DMS153 treated with DMSO at 0.1 percent for 48 hours (cell line): Measurements from ENCODE around the gene WHRN.

Experiments used
- DNase-seq: peaks from one replicate; lab custom pipeline; 2025; ENCODE audit not compliant: unreplicated experiment; lab: John Stamatoyannopoulos, UW

WHRN gene

DNA sequence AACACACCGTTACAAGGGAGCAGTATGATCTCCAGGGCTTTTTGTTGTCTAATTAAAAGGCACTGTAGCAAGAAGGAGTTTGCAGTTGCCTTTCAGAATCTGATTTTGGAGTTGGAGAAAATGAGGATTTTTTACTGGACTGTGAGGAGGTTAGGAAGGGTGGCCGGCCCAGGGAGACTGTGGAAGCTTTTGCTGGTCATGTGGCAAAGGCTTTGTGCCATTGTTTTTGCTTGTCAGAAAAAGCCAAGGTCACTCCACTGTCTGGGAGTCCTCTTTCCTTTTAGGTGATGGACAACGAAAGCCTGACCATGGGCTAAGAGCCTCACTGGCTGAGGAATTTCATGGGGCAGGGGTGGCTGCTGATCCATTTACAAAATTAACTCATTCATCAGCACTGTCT is 10.3 kb upstream of the WHRN start:
- no peak for DNase-seq

DNA sequence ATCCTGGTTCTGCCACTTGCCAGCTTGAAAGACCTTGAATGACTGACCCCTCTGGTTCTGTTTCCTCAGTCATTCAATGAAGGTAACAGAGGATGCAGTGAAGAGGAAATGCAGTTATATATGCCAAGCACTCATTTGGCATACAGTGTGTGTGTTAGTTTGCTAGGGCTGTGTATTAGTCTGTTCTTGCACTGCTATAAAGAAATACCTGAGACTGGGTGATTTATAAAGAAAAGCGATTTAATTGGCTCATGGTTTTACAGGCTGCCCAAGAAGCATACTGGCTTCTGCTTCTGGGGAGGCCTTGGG is 8.6 kb upstream of the WHRN start:
- DNase-seq = no peak

DNA sequence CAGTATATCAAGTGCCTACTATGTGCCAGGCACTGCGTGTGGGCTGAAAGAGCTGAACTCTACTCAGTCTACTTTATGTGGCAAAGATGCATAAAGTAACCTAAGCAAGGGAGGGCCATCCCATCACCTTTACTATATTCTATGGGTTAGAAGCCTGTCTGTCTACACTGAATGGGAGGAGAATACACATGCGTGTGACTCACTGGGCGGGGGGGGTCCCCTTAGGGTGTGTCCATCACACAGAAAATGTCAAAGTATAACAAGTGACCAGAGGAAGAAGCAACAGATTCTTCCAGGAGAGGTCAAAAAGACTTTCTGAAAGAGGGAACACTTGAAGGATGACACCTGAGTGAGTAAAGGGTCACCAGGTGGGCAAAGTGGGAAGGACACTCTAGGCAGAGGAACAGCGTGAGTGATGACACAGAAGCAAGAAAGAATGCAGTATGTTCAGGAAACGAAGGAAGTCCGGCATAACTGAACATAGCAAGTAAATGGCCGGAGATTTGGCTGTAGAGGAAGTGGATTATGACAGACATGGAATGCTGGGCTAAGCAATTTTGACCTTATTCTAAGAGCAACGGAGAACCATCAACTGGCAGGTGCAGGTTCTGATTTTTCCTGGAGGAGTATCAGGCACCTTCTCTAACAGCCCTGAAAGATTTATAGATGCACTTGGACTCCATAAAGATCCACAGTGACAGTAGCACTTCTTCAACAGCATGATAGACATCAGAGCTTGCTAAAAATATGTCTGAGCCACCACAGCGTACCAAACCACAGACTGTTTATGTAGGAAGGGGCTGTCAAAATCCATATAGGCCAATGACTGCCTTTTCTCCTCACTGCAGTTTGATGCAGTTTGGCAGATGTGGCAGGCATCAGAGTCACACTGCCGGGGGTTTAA is 8.0 kb upstream of the WHRN start:
- DNase-seq = no peak

DNA sequence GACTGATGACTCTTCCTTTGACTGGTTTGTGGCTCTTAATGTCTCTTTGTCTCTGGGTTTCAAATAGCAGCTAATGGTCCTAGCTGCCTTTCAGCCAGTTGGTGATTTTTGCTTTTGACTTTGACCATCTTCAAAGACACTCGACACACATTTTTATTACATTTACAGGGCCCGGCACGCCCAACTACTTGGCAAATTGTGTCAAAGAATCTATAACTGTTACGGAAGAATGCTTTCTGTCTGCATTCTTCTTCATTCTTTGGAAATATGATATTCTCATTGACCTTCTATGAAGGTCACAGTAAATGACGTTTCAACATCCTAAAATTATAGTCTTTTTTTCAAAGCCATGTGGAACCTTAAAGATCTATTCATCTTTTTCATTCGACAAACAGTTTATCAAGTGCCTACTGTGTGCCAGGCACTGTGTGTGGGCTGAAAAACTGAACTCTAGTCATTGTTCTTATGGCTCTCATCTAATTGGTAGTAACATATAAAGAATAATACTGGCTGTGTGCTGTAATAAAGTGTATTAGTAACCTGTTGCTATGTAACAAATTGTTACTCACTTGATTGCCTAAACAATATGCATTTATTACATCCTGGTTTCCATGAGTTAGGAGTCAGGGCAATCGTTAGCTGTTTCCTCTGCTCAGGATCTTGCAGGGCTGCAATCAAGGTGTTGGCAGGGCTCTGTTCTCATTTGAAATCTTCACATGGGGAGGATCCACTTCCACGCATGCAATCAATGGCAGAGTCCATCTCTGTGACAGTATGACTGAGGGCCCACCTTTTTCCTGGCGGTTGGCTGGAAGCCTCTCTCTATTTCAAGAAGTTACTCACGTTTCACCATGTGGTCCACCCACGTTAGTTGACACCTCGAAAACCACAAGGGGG is 7.0 kb upstream of the WHRN start:
- DNase-seq = no peak

DNA sequence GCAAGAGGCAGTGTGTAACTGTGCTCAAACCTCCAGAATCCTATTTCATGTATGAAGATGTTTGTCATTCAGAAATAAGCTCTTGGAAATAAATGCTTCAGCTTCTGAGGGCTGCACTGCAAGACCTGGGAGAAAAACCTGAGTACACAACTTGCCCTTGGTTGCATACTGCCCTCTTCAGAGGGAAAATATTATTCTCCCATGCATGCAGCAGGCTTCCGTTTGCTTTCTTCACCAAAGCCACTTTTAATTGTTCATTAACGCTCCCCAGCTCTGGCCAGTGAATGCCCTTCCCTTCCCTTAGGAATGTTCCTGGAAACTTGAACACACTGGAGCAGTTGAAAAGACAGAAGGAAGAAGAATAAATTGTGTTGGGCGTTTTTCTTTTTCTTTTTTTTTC is 2.5 kb upstream of the WHRN start:
- peak; percentile 38 for DNase-seq

DNA sequence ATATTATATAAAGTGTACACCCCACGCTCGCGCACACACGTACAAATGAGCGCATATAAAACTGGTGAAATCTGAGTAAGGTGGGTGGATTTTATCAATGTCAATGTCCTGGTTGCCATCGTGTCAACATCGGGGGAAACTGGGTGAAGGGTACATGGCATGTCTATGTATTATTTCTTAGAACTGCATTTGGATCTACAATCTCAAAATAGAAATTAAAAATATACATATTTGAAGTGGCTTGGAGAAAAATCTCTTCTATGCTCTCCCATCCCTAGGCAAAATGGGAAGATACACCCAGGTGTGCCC is 763 bp upstream of the WHRN start:
- no peak for DNase-seq

DNA sequence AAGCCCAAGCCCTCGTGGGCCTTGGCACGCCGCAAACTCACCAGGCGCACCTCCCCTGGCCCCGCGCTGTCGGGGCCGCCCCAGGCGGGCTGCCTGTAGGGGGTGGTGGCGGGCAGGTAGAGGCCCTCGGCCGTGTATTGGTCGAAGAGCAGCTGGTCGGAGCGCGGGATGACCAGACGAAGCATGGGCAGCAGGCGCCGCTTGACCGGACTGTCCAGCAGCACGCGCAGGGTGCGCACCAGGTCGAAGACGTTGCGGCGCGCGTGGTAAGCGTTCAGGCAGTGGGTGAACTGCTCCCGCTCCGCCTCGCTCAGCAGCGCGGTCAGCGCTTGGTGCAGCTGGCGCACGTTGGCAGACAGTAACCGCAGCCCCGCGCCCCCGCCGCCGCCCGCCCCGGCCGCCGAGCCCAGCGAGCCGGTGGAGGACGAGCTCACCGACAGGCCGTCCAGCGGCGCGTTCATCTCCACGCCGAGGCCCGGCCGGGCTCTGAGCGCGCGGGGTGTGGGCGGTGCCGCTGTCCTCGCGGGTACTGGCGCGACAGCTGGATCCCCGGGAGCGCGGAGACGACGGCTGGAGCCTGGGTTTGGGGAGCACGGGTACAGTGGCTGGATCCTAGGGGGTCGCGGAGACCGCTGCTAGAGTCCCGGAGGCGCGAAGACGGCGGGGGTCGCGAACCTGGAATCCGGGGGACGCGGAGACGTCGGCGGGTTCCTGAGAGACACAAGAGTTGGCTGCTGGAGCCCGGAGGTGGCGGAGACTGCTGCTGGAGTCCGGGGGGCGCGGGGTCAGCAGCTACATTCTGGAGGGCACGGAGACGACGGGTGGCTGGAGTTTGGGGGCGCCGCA is 709 bp downstream of the WHRN start:
- DNase-seq = no peak

DNA sequence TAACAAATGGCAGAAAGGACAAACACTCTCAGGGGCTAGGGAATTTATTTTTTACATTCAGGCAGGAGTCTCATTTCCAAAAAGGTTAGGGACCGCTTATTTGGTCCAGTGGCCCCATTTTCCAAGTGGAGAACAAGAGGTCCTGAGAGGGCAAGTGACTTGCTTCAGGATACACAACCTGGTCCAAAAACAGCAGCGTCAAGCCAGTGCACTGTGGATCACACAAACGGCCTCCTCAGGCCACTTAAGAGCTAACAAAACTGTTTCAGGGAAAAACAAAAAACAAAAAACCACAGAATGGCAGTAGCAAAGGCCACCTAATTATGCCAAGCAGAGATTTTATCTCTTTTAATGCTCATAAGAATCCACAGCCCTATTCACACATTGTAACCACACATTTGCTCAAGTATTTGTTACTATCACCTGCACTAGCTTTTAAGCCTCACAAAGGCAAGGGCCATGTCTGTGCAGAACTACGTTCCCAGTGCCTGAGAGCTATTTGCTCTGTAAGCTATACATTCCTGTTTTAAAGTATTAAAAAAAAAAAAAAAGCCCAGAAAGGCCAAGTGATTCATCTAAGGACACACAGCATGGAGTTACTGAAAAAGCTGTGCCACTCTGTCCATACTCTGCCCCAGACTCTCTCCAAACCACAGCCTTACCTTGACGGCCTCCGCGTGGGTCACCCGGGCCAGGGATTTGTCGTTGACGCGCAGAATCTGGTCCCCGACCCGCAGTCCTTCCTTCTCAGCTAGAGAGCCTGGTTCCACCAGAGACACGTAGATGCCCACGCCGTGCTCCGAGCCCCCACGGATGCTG is 1.5 kb downstream of the WHRN start:
- peak; percentile 12 for DNase-seq

DNA sequence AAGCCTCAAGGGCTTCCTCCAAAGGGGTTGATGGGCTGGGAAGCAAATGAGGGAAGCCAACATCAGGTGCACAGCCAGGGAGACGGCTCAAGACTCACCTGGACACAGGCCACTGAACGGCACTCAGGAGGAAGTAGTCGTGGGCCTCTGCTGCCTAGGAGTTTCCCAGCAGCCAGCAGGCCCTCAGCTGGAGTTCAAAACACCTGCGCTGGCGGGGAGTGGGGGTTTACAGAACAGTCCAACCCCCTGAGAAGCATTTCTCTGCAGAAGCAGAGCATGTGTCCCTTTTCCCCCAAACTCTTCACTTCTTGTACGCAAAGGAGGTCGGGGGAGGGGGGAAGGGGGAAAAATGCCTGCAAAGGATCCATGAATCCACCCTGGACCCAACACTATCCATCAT is 2.3 kb downstream of the WHRN start:
- DNase-seq = peak; percentile 37

DNA sequence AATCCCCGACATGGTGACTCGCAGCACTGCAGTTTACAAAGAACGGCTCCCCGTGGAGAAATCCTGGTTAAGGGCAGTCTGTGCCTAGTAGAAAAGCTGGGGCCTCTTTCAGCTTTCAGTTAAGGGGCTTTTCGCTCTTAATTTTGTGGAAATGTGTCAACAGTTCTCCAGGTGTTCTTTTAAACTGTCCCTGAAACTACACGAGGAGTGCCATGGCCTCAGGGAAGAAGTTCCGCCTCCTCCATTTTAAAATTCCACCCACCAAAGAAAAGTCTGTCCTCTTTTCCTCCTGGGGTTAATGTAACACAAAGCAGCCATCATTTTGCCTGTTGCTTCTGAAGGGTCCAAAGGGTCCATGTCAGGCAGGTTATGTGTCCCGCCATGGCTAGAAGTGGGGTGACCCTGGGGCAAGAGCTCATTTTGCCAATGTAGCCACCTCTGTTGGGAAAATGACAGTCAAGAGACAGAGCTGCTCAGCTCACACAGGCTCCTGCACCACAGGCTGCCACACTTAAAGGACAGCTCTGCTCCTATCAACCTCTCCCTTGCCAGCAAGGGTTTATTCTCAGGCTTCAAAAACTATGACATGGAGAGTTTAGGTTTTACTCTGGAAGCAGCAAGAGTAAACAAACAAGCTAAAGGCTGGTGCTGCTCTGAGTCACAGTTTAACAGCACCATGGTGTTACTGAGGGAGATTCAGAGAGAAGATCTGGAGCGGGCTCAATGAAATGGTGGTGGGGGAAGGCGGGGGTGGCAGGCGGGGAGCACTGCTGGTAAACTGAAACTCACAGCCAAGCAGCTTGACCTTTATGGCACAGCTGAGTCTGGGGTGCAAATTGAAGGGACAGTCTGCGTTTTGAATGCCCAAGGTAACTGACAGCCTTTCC is 3.2 kb downstream of the WHRN start:
- DNase-seq = peak; percentile 49

DNA sequence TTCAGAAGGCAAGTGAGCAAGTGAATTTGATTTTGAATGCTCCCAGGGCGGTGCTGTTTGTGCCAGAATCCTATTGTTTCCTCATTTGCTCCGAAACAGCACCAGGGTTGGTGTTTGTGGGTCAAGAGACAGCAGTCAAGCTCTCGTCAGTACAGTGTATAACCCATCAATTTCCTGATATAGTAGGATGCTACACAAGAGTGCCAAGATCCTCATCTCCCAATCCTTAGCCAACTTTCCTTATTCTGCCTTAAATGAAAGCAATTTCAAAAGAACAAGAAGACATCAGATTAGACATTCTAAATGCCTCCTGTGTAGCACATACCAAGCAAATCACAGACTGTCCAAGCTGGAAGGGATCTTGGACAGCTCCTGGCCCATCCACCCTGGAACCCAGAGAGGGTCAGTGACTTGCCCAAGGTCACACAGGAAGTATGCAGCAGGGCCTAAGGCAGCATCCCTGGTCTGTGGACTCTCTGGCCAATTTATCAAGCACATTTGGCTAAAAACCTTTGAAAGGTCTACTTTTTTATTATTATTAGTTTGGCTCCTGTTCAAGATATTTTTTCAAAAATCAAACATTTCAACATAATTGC is 4.5 kb downstream of the WHRN start:
- no peak for DNase-seq

DNA sequence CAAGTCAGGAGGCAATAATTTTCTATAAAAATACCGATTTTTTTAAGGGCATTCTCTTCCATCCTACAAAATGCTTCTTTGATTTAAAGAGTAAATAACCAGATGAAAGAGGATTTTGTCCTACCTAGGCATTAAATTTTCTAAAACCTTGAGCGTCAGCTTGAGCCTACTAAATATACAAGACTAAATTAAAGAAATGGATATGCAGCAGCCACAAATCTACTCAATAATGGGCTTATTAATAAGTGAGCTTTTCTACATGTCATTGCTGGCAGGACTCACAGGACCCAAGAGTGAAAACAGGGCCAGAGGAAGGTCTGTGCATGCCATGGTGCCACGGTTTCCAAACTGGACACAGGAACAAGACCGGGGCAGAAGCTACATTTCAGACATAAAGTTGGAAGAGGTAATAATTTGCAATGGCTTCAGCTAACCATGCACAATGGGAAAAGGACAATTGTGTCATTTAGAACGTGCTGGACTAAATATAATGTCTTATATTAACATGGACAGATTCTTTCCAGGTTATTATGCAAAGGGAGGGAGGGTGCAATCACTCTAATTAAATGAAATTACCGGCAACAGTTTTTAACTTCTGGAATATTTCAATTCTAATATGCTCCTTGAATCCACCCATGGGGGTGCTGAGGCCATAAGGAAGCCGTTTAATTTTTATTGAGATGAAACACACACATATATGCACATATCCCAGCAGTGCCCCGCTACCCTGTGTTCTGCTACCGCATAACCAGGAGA is 5.2 kb downstream of the WHRN start:
- DNase-seq = no peak

DNA sequence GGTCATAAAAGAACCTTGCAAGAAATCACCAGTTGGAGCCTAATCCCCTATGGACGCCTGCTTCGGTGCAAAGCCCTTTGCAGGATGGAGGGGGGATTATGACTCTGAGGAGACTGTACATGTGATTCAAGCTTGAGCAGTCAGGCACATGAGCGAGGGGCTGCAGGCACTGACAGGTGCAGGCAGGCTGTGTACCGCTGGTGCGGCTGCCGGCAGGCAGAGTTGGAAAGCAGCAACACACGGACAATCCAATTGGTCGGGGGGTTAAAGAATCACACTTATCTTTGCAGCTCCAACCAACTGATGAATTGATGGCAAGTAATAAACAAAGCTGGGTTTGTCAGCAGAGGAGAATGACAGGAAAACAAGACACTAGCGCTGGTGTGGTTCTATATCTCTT is 5.7 kb downstream of the WHRN start:
- no peak for DNase-seq

DNA sequence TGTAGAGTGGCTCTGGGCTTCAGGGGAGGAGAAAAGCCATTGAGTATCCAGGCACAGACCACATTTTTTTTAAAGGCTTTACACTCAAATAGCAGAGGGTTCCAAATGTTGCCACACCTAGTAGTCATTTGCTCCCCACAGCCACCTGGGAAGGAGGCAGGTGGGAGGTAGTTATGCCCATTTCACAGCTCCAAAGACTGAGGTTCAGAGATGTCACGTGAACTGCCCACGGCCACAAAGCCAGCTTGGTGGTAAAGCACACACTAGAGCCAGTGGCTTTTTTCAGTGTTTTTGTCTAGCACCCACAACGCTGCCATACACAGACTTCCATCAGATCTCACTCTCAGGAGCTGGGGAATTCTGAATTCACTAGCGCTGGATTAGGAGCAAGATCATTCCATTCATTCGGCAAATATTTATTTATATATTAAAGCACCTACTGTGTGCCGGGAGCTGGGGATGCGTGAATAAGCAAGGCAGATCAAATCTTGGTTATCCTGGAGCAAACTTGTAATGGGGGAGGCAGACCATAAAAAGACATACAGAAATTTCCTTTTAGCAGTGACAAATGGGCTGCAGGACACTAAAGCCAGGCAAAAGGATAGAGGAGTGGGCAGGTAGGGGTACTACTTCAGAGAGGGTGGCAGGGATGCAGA is 7.4 kb downstream of the WHRN start:
- DNase-seq = no peak

DNA sequence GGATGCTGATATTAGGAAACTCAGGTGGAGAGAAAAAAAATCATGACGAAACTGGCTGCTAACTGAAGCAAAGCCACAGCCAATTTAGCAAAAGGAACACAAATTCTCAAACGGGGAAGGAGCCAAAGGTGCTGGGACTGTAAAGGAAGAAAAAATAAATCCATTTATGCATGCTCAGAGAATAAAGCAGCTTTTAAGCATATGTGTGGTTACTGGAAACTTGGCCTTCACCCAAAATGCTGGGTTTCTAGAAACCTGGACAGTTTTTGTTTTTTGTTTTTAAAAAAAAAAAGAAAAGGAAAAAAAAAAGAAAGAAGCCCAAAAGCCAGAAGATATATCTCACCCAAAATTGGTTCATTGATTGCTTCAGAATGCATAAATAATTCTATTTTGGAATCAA is 8.0 kb downstream of the WHRN start:
- DNase-seq = no peak

DNA sequence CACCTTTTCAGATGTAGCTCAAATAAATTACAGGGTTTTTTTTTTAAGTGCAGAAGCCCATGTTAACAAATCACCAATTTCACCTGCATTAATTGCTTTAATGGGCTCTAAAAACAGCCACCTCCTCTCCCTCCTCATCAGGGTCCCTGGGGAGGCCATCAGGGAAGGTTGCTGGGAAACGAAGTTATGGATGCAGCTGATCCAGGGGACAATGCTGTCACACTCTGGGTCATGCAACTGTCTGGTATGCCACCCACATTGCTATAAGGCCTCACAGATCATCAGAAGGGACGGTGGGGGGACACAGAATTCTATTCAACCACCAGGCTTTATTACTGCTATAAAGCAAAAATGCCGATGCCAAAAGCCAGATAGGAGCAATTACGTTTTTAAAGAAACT is 9.3 kb downstream of the WHRN start:
- DNase-seq = no peak

DNA sequence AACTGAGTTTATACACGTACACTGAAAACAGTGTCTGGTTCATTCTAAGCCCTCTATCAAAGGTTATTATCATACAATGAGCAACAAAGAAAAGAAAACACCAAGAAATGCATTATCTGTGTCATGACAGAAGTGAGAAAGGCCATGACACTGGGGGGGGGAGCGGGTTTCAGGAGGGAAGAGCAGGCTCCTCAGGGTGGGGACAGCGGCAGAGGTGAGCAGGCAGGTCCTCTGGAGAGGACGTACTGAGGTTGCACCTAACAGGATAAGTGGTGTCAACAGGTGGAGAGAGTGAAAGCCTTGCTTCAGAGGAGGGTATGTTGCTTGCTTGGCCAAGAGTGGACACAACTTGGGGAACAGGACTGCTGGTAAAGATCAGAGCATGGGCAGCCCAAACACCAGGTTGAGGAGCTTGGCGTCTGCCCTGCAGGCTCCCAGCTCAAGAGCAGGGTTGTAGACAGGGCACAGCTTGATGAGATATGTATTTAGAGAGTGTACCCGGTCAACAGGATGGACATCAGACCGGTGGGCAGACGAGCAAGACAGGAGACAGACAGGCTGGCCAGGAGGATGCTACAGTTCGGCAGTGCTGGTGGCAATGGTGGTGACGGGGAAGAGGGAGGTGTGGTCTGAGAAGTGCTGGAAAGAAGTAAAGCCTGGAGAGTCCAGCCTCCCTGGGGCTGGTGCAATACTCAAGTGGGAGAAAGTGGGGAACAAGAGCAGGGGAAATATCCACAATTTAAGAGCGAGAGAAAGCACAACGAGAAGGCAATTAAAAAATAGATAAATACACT is 10.3 kb downstream of the WHRN start:
- DNase-seq = no peak
